SK-N-SH treated with all-trans-retinoic acid at 6 μM for 48 hours (cell line): ENCODE data around the gene CGNL1.

ENCODE experiments used
- ATAC-seq: fragments of 200-7000 bp; cut with Tn5 transposase; 3 replicates; pipeline ENCODE4 v1.9.1; 2020; ENCODE audit warnings: mild to moderate bottlenecking, moderate library complexity
- ARNTL ChIP-seq: fragments of 450-650 bp; formaldehyde crosslinking; IDR thresholded peaks from 2 replicates; pipeline ENCODE4 v1.5.0; 2020; ENCODE audit warnings: low read depth, mild to moderate bottlenecking, moderate library complexity, borderline replicate concordance
- BACH2 ChIP-seq: fragments of 250-450 bp; sonication (Bioruptor Pico); IDR thresholded peaks from 2 replicates; pipeline ENCODE4 v1.9.0; 2021; ENCODE audit warnings: mild to moderate bottlenecking, borderline replicate concordance
- CSRNP3 ChIP-seq: fragments of 250-450 bp; sonication (Bioruptor Pico); IDR thresholded peaks from 2 replicates; pipeline ENCODE4 v1.5.1; 2021; ENCODE audit warnings: mild to moderate bottlenecking, moderate library complexity
- ESRRG ChIP-seq: fragments of 250-450 bp; sonication (Bioruptor Pico); IDR thresholded peaks from 2 replicates; pipeline ENCODE4 v1.6.1; 2021; ENCODE audit warnings: mild to moderate bottlenecking
- ISL1 ChIP-seq: fragments of 250-450 bp; sonication (Bioruptor Pico); IDR thresholded peaks from 2 replicates; pipeline ENCODE4 v2.1.2; 2022; ENCODE audit warnings: mild to moderate bottlenecking, moderate library complexity
- OSR1 ChIP-seq: fragments of 250-450 bp; sonication (Bioruptor Pico); IDR thresholded peaks from 2 replicates; pipeline ENCODE4 v1.8.0; 2022; ENCODE audit warnings: moderate library complexity, mild to moderate bottlenecking, inconsistent platforms
- PATZ1 ChIP-seq: fragments of 250-450 bp; sonication (Bioruptor Pico); IDR thresholded peaks from 2 replicates; pipeline ENCODE4 v1.8.0; 2020; ENCODE audit warnings: mild to moderate bottlenecking, moderate library complexity, borderline replicate concordance
- POU6F1 ChIP-seq: fragments of 250-450 bp; sonication (Bioruptor Pico); IDR thresholded peaks from 2 replicates; pipeline ENCODE4 v1.8.0; 2021; ENCODE audit warnings: low read depth, mild to moderate bottlenecking, moderate library complexity, borderline replicate concordance
- PPARA ChIP-seq: fragments of 250-450 bp; sonication (Bioruptor Pico); IDR thresholded peaks from 2 replicates; pipeline ENCODE4 v1.5.0; 2020; ENCODE audit warnings: mild to moderate bottlenecking, borderline replicate concordance
- RARB ChIP-seq: fragments of 250-450 bp; sonication (Bioruptor Pico); IDR thresholded peaks from 2 replicates; pipeline ENCODE4 v1.8.0; 2021; ENCODE audit warnings: mild to moderate bottlenecking, moderate library complexity
- SNAI2 ChIP-seq: fragments of 250-450 bp; sonication (Bioruptor Pico); IDR thresholded peaks from 2 replicates; pipeline ENCODE4 v1.5.0; 2020; ENCODE audit warnings: mild to moderate bottlenecking, moderate library complexity
- TCF4 ChIP-seq: fragments of 250-450 bp; sonication (Bioruptor Pico); IDR thresholded peaks from 2 replicates; pipeline ENCODE4 v1.8.0; 2021; ENCODE audit warnings: mild to moderate bottlenecking, moderate library complexity, borderline replicate concordance
- TOX ChIP-seq: fragments of 250-450 bp; sonication (Bioruptor Pico); IDR thresholded peaks from 2 replicates; pipeline ENCODE4 v1.8.0; 2021; ENCODE audit warnings: mild to moderate bottlenecking, moderate library complexity, borderline replicate concordance
- ZC3H10 ChIP-seq: fragments of 250-450 bp; sonication (Bioruptor Pico); IDR thresholded peaks from 2 replicates; pipeline ENCODE4 v1.5.1; 2021; ENCODE audit warnings: mild to moderate bottlenecking, moderate library complexity
- ZFP3 ChIP-seq: fragments of 250-450 bp; sonication (Bioruptor Pico); IDR thresholded peaks from 2 replicates; pipeline ENCODE4 v1.5.0; 2020; ENCODE audit warnings: mild to moderate bottlenecking, moderate library complexity
- ZFP30 ChIP-seq: fragments of 450-650 bp; formaldehyde crosslinking; IDR thresholded peaks from 2 replicates; pipeline ENCODE4 v1.5.0; 2022; ENCODE audit warnings: mild to moderate bottlenecking, moderate library complexity
- ZNF70 ChIP-seq: fragments of 450-650 bp; formaldehyde crosslinking; IDR thresholded peaks from 2 replicates; pipeline ENCODE4 v1.5.0; 2020; ENCODE audit warnings: mild to moderate bottlenecking, moderate library complexity
- ZNF8 ChIP-seq: fragments of 450-650 bp; formaldehyde crosslinking; IDR thresholded peaks from 2 replicates; pipeline ENCODE4 v1.5.0; 2020; ENCODE audit warnings: mild to moderate bottlenecking, moderate library complexity
- TF ChIP-seq, protein P1 (sequence below): fragments of 250-450 bp; sonication (Bioruptor Pico); IDR thresholded peaks from 2 replicates; pipeline ENCODE4 v1.5.1; 2020; ENCODE audit warnings: low read depth, mild to moderate bottlenecking, moderate library complexity
- TF ChIP-seq, protein P2 (sequence below): fragments of 250-450 bp; sonication (Bioruptor Pico); IDR thresholded peaks from 2 replicates; pipeline ENCODE4 v1.5.0; 2020; ENCODE audit warnings: mild to moderate bottlenecking, moderate library complexity

The CGNL1 gene

GRCh38 chr15:57437564-57437963 lies 61.3 kb downstream of the CGNL1 start:
- no peak for ATAC-seq
- TF ChIP-seq ZC3H10 (CRISPR knock-in tag): no peak
- no peak for TF ChIP-seq RARB (CRISPR knock-in tag)
- no peak for TF ChIP-seq PPARA (CRISPR knock-in tag)
- TF ChIP-seq ZFP30 (CRISPR knock-in tag): no peak
- no peak for TF ChIP-seq ESRRG (CRISPR knock-in tag)
- no peak for TF ChIP-seq POU6F1
- TF ChIP-seq TCF4 (CRISPR knock-in tag): no peak
- no peak for TF ChIP-seq ZNF8
- no peak for TF ChIP-seq ZNF70 (CRISPR knock-in tag)
- no peak for TF ChIP-seq PATZ1 (CRISPR knock-in tag)
- no peak for TF ChIP-seq CSRNP3 (CRISPR knock-in tag)
- TF ChIP-seq OSR1 (CRISPR knock-in tag): no peak
- TF ChIP-seq BACH2 (CRISPR knock-in tag): no peak
- TF ChIP-seq TOX (CRISPR knock-in tag): no peak
- TF ChIP-seq, protein P1, sequence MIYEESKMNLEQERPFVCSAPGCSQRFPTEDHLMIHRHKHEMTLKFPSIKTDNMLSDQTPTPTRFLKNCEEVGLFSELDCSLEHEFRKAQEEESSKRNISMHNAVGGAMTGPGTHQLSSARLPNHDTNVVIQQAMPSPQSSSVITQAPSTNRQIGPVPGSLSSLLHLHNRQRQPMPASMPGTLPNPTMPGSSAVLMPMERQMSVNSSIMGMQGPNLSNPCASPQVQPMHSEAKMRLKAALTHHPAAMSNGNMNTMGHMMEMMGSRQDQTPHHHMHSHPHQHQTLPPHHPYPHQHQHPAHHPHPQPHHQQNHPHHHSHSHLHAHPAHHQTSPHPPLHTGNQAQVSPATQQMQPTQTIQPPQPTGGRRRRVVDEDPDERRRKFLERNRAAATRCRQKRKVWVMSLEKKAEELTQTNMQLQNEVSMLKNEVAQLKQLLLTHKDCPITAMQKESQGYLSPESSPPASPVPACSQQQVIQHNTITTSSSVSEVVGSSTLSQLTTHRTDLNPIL (CRISPR knock-in tag): no peak
- no peak for TF ChIP-seq SNAI2 (CRISPR knock-in tag)
- TF ChIP-seq ISL1 (CRISPR knock-in tag): no peak

- ATAC-seq: no peak
- TF ChIP-seq PATZ1 (CRISPR knock-in tag) (no peak), RARB (CRISPR knock-in tag) (no peak), ISL1 (CRISPR knock-in tag) (no peak), SNAI2 (CRISPR knock-in tag) (no peak), ESRRG (CRISPR knock-in tag) (no peak), TCF4 (CRISPR knock-in tag) (no peak), ARNTL (CRISPR knock-in tag) (no peak), OSR1 (CRISPR knock-in tag) (no peak), POU6F1 (no peak), ZC3H10 (CRISPR knock-in tag) (no peak), ZNF70 (CRISPR knock-in tag) (no peak), PPARA (CRISPR knock-in tag) (no peak), ZFP3 (CRISPR knock-in tag) (no peak)
- TF ChIP-seq, protein P2, sequence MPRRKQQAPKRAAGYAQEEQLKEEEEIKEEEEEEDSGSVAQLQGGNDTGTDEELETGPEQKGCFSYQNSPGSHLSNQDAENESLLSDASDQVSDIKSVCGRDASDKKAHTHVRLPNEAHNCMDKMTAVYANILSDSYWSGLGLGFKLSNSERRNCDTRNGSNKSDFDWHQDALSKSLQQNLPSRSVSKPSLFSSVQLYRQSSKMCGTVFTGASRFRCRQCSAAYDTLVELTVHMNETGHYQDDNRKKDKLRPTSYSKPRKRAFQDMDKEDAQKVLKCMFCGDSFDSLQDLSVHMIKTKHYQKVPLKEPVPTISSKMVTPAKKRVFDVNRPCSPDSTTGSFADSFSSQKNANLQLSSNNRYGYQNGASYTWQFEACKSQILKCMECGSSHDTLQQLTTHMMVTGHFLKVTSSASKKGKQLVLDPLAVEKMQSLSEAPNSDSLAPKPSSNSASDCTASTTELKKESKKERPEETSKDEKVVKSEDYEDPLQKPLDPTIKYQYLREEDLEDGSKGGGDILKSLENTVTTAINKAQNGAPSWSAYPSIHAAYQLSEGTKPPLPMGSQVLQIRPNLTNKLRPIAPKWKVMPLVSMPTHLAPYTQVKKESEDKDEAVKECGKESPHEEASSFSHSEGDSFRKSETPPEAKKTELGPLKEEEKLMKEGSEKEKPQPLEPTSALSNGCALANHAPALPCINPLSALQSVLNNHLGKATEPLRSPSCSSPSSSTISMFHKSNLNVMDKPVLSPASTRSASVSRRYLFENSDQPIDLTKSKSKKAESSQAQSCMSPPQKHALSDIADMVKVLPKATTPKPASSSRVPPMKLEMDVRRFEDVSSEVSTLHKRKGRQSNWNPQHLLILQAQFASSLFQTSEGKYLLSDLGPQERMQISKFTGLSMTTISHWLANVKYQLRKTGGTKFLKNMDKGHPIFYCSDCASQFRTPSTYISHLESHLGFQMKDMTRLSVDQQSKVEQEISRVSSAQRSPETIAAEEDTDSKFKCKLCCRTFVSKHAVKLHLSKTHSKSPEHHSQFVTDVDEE (CRISPR knock-in tag): no peak
Observed at GRCh38 chr15:57438166-57438565, 61.9 kb downstream of the CGNL1 start.
